ENCODE data around the gene EVPL. TPM values are rescaled to one million over a fixed set of nuclear protein-coding genes. Genes with fewer than 3 reads are reported as not detected.

Gene EVPL
- total RNA-seq, 2 donors from 2014 or later, result 23.0 to 29.1 TPM

DNA sequence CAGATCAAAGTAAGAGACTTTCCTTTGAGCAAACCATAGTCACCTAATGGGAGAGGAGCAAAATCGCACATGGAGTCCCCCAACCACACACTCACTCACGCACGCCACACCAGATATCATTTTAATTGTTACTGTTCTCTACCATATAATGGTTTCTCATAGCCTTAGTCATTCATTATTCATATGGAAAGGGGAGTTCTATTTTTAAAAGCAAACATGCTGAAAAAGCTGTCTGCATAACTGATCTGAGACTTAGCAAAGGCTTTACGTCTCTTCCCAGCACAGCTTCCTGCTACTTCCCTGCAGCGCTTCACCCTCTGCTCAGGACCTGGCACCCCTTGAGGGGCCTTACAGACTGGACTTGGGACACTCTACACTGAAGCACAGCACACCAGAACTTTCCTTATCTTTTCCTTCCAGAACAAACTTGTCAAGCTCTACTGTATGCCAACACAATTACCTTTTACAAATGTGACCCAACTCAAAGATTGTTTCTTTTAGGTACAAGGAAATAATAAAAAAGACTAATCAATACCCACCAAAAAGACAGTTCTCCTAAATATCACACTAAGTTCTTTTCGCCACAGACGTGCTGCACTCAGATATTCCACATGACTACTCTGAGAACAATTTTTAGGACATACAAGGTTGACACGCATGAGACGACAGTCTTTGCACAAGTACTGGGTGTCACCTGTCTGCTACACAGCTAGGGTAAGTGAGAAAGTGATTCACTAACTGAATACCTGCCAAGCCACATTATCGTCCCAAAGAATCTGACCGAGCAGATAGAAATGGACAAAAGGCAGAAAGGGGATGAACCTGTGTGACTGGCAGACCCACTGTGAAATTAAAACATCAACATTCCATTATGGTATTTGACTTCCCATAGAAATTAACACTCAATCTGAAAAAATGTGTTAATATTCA, 23.7 kb upstream of the EVPL start:
- peaks cover 6 to 18% of the 10 kb centered on the region in 2 donors for H3K36me3 ChIP-seq
- intact Hi-C loops (cut with DNase I), result no loop called here
- no peak for TF ChIP-seq POLR2A (IDR thresholded peaks at IDR 0.05)
- TF ChIP-seq, protein P1, sequence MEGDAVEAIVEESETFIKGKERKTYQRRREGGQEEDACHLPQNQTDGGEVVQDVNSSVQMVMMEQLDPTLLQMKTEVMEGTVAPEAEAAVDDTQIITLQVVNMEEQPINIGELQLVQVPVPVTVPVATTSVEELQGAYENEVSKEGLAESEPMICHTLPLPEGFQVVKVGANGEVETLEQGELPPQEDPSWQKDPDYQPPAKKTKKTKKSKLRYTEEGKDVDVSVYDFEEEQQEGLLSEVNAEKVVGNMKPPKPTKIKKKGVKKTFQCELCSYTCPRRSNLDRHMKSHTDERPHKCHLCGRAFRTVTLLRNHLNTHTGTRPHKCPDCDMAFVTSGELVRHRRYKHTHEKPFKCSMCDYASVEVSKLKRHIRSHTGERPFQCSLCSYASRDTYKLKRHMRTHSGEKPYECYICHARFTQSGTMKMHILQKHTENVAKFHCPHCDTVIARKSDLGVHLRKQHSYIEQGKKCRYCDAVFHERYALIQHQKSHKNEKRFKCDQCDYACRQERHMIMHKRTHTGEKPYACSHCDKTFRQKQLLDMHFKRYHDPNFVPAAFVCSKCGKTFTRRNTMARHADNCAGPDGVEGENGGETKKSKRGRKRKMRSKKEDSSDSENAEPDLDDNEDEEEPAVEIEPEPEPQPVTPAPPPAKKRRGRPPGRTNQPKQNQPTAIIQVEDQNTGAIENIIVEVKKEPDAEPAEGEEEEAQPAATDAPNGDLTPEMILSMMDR (IDR thresholded peaks at IDR 0.05), result peak in 1 of 4 experiments; percentile 9
- no peak for DNase-seq (ENCODE audit: low spot score)
- no peaks in the 10 kb centered on the region for H3K27me3 ChIP-seq (replicated peaks; ENCODE audit: insufficient read depth)
- WGBS, result 70% methylated on average over 11 of the region's 11 CpGs
- H3K27ac ChIP-seq, result peak overlapping the region; percentile 28 to 54
- no peaks in the 10 kb centered on the region for H3K9me3 ChIP-seq
- H3K4me1 ChIP-seq (replicated peaks), result no peaks in the 10 kb centered on the region
- H3K4me3 ChIP-seq, result no peak overlapping the region

DNA sequence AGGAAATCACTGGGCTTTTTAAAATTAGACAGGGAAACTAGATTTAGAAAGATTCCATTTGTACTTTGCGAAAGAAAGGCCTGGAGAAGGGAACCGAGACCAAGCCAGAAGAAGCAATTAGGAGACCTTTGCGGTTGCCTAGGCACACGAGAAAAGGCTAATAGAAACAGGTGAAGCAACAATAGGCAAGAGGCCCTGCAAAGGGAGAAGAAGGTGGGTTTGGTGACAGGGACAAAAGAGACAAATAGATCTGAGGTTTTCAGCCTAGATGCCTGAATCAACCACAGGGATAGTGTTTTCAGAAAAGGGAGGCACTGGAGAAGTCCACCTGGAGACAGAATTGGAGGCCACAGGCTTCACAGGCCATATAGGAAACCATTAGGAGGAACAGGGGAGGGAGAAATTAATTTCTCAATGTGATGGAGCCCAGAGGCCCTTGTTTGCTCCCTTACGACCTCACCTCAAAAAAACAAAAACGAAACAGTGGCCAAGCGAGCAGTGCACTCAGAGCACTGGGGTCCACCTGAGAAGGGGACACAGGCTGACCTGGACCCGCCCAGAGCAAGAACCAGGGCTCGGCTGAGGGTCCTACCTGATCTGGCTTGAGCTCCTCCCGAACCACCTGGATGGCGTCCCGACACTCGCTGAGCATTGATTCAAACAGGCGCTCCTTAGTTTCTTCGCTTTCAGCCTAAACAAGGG, 22.9 kb upstream of the EVPL start:
- no peak overlapping the region for H3K27ac ChIP-seq
- H3K4me3 ChIP-seq, result no peak overlapping the region
- peaks cover 11 to 25% of the 10 kb centered on the region in 2 donors for H3K36me3 ChIP-seq
- intact Hi-C loops (cut with DNase I), result no loop called here
- no peaks in the 10 kb centered on the region for H3K9me3 ChIP-seq
- 87% methylated on average over 15 of the region's 15 CpGs for WGBS
- DNase-seq (ENCODE audit: low spot score), result no peak
- H3K4me1 ChIP-seq (replicated peaks), result no peaks in the 10 kb centered on the region
- no peaks in the 10 kb centered on the region for H3K27me3 ChIP-seq (replicated peaks; ENCODE audit: insufficient read depth)
- TF ChIP-seq POLR2A (IDR thresholded peaks at IDR 0.05) (no peak), POLR2AphosphoS5 (IDR thresholded peaks at IDR 0.05) (no peak)
- TF ChIP-seq, protein P1 (IDR thresholded peaks at IDR 0.05), result no peak

DNA sequence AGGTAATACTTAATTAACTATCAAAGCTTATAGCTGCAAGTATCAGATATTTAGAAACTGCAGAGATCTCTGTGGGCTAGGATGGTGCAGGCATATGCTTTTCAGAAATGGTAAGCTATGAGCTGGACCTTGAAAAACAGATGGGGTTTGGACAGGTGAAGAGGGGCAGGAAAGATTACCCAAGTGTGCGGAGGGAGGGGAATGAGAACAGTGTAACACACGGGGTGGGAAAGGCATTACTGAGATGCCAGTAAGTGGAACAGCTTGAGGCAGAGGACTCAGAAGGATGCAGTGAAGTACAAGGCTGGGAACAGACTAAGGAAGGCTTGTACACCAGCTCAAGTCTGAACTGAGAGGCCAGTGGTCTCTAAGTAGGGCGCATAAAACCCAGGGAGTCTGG, 22.1 kb upstream of the EVPL start:
- Histone ChIP-seq H3K27me3 (replicated peaks; ENCODE audit: insufficient read depth) (no peaks in the 10 kb centered on the region), H3K4me1 (replicated peaks) (no peaks in the 10 kb centered on the region), H3K36me3 (peaks cover 12 to 33% of the 10 kb centered on the region in 2 donors), H3K27ac (no peak overlapping the region), H3K9me3 (no peaks in the 10 kb centered on the region), H3K4me3 (no peak overlapping the region)
- DNase-seq (ENCODE audit: low spot score), result no peak
- intact Hi-C loops (cut with DNase I), result no loop called here
- TF ChIP-seq, protein P1 (IDR thresholded peaks at IDR 0.05), result no peak
- no peak for TF ChIP-seq POLR2A (IDR thresholded peaks at IDR 0.05)
- no peak for TF ChIP-seq POLR2AphosphoS5 (IDR thresholded peaks at IDR 0.05)
- 92% methylated on average over 3 of the region's 3 CpGs for WGBS

DNA sequence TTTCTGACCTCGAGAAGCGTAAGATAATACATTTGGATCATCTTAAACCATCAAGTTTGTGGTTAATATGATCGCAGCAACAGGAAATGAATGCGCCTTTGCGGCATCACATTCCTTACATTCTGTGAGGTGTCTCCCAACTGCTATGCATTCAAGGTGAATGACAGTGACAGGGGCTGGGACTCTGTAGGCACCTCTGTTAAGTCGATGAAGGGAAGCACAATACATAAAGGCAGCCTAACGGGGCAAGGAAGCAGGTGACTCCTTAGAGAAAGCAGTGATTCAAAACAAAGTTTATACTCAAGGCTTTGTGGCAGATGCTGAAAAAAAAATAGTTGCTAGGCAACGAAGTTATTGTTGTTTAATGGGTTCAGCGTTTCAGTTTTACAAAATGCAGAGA, 21.6 kb upstream of the EVPL start:
- Histone ChIP-seq H3K36me3 (peaks cover 12 to 37% of the 10 kb centered on the region in 2 donors), H3K4me3 (no peak overlapping the region)
- intact Hi-C loops (cut with DNase I), result no loop called here

More for the DNA sequence above, 21.6 kb upstream of the EVPL start:
- H3K4me1 ChIP-seq (replicated peaks), result no peaks in the 10 kb centered on the region
- WGBS, result 65% methylated on average over 9 of the region's 9 CpGs
- no peak for DNase-seq (ENCODE audit: low spot score)
- no peak overlapping the region for H3K27ac ChIP-seq
- TF ChIP-seq POLR2AphosphoS5 (IDR thresholded peaks at IDR 0.05), result no peak
- no peak for TF ChIP-seq POLR2A (IDR thresholded peaks at IDR 0.05)
- TF ChIP-seq, protein P1 (IDR thresholded peaks at IDR 0.05), result no peak
- H3K27me3 ChIP-seq (replicated peaks; ENCODE audit: insufficient read depth), result no peaks in the 10 kb centered on the region
- H3K9me3 ChIP-seq, result no peaks in the 10 kb centered on the region
